Activated CD4-positive, alpha-beta memory T cell treated with anti-CD3 and anti-CD28 coated beads for 36 hours (primary cell): ENCODE data around the gene CIAO2A. TPM values are rescaled to one million over a fixed set of nuclear protein-coding genes. Genes with fewer than 3 reads are reported as not detected.
"Not testable (repeated sequence)": the region's sequence is repeated elsewhere in the genome, so short reads cannot be mapped to it uniquely, and the experiment has no call there.

ENCODE experiments used
- CTCF ChIA-PET: fragments of 350-600 bp; sonication (Branson Sonifier 250); formaldehyde crosslinking; loops from one replicate; lab custom pipeline; 2021; ENCODE audit warnings: antibody characterized with exemption, inconsistent platforms; lab: Charles Lee
- POLR2A ChIA-PET: fragments of 350-600 bp; sonication (Branson Sonifier 250); formaldehyde crosslinking; loops from one replicate; lab custom pipeline; 2021; ENCODE audit warnings: antibody characterized with exemption; lab: Charles Lee
- DNase-seq: peaks from one replicate; pipeline ENCODE4 v3.0.0-alpha.2; 2020
- H3K27ac Mint-ChIP-seq: one replicate; pipeline ENCODE4 v1.8.0; 2021; ENCODE audit warnings: mixed read lengths
- H3K27me3 Mint-ChIP-seq: one replicate; pipeline ENCODE4 v1.8.0; 2021; ENCODE audit warnings: mixed read lengths
- H3K36me3 Mint-ChIP-seq: one replicate; pipeline ENCODE4 v1.8.0; 2021; ENCODE audit warnings: mixed read lengths
- H3K4me1 Mint-ChIP-seq: one replicate; pipeline ENCODE4 v1.8.0; 2021; ENCODE audit warnings: low read depth, mixed read lengths
- H3K4me3 Mint-ChIP-seq: one replicate; pipeline ENCODE4 v1.8.0; 2021; ENCODE audit warnings: mild to moderate bottlenecking, mixed read lengths
- H3K9me3 Mint-ChIP-seq: one replicate; pipeline ENCODE4 v1.8.0; 2021; ENCODE audit warnings: mixed read lengths
- intact Hi-C: fragments of 100-400 bp; cut with micrococcal nuclease; formaldehyde crosslinking; loops from one replicate; pipeline ENCODE4 v1.15.1; 2023
- total RNA-seq, 2 experiments: library from RNA; stranded (reverse); gene quantifications; one replicate each; pipeline ENCODE4 v1.2.3, GENCODE V29; 2021

CIAO2A gene
- total RNA-seq, 2 experiments from 2014 or later, result 95.4 to 97.4 TPM

GRCh38 chr15:64092864-64093626 is 593 bp downstream of the CIAO2A start:
- Mint-ChIP-seq H3K27ac (peak overlapping the region; percentile 97), H3K9me3 (no peaks in the 10 kb centered on the region), H3K36me3 (peaks cover 10% of the 10 kb centered on the region), H3K4me3 (peak overlapping the region; percentile 99), H3K27me3 (no peaks in the 10 kb centered on the region), H3K4me1 (peaks cover 57% of the 10 kb centered on the region)
- ChIA-PET POLR2A (interaction anchor here (0.8 to 2.7 kb wide), 9 partner anchors 18 to 589 kb away, joined by 3 to 8 read pairs (median 4); partner anchors contain the start of genes HERC1 and PPIB), CTCF (interaction anchor here (0.7 to 1.8 kb wide), 7 partner anchors 17 to 341 kb away, joined by 3 to 15 read pairs (median 4); no protein-coding TSS in a partner anchor)
- intact Hi-C loops, result loop anchor here (1.0 to 10.0 kb wide), 8 partner anchors 18 to 908 kb away; partner anchors contain the start of genes HERC1, PCLAF, RAB8B and TRIP4
- DNase-seq, result peak; percentile 71

DNA sequence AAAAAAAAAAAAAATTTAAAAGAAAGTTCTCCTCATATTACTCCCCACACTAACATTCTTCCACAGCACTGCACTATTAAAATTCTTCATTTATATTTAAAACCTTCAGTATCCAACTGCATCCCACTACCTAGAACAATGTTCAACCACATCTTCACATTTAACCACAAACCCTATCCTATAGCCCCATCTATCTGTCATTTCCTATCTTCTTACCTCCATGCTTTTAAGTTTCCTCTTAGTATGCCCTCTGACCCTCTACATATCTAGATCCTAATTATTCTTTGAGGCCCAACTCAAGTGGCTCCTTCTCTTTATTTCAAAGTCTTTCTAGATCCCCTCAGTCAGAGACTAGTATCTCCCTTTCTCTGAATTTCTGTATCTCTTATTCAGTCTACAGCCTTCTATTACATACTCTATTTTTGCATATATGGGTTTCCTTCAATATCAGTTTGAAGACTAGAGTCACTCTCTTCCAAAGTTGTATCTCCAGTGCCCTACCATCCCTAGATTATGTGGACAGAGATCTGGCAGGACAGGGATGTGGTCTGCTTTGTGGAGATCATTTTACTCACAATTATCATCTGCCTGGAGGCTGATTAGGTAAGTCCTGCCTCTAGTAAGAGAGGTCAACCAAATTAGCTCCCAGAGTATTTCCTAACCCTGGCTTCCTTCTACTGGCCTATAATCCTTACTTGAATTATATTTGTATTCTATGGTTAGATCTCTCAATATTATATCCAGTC is 1.4 kb downstream of the CIAO2A start:
- CTCF ChIA-PET, result interaction anchor here (0.6 to 1.8 kb wide), 6 partner anchors 16 to 340 kb away, joined by 3 to 15 read pairs (median 4); no protein-coding TSS in a partner anchor
- Mint-ChIP-seq H3K9me3 (no peaks in the 10 kb centered on the region), H3K36me3 (peaks cover 18% of the 10 kb centered on the region), H3K27ac (peak overlapping the region; percentile 97), H3K4me1 (peaks cover 49% of the 10 kb centered on the region), H3K4me3 (peak overlapping the region; percentile 99), H3K27me3 (no peaks in the 10 kb centered on the region)
- no peak for DNase-seq
- POLR2A ChIA-PET, result interaction anchor here (1.4 to 2.7 kb wide), 2 partner anchors 82 to 259 kb away, joined by 6 to 8 read pairs; partner anchors contain the start of gene HERC1
- intact Hi-C loops, result loop anchor here (2.0 to 10.0 kb wide), 6 partner anchors 19 to 907 kb away; partner anchors contain the start of genes PCLAF, RAB8B and TRIP4

- Mint-ChIP-seq H3K9me3 (no peaks in the 10 kb centered on the region), H3K27me3 (no peaks in the 10 kb centered on the region), H3K27ac (no peak overlapping the region), H3K4me1 (peaks cover 37% of the 10 kb centered on the region), H3K36me3 (peaks cover 19% of the 10 kb centered on the region), H3K4me3 (no peak overlapping the region)
- ChIA-PET CTCF (interaction anchor here (1.1 to 1.5 kb wide), 3 partner anchors 36 to 337 kb away, joined by 3 read pairs; no protein-coding TSS in a partner anchor), POLR2A (no interaction called here)
- intact Hi-C loops, result loop anchor here (10.0 kb wide), 5 partner anchors 154 to 906 kb away; partner anchors contain the start of genes PCLAF, RAB8B and TRIP4
- DNase-seq, result no peak
Measured at GRCh38 chr15:64090527-64090926, 3.1 kb downstream of the CIAO2A start.

DNA sequence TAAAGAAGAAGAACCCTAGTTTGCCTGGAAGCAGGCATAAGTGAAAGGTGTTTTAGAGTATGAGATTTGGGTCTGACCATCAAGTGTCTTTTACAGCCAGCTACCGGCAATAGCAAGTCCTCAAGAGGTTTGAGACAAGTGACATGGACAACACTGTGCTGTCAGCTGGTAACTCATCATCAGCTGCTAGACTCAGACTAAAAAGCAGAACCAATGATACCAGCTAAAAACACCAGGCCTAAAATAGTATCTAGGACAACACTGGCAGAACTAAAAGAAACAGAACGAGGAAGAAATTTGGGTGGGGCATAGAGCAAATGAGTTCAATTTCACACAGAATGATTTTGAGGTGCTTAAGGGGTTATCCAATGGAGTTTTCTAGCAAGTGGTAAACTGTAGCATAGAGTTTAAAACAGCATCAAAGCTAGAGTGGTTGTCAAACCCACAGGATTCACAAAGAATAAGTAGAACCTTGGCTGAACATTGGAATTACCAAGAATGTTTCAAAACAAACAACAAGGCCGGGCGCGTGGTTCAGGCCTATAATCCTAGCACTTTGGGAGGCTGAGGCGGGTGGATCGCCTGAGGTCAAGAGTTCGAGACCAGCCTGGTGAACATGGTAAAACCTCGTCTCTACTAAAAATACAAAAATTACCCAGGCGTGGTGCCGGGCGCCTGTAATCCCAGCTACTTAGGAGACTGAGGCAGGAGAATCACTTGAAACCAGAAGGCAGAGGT is 3.9 kb downstream of the CIAO2A start:
- Mint-ChIP-seq H3K4me3 (no peak overlapping the region), H3K27me3 (no peaks in the 10 kb centered on the region), H3K27ac (no peak overlapping the region), H3K4me1 (peaks cover 29% of the 10 kb centered on the region), H3K9me3 (no peaks in the 10 kb centered on the region), H3K36me3 (peaks cover 19% of the 10 kb centered on the region)
- intact Hi-C loops, result loop anchor here (10.0 kb wide), 5 partner anchors 155 to 905 kb away; partner anchors contain the start of genes PCLAF, RAB8B and TRIP4
- ChIA-PET POLR2A (no interaction called here), CTCF (interaction anchor here (0.6 to 1.7 kb wide), 3 partner anchors 20 to 371 kb away, joined by 3 to 4 read pairs (median 3); no protein-coding TSS in a partner anchor)
- DNase-seq, result no peak

DNA sequence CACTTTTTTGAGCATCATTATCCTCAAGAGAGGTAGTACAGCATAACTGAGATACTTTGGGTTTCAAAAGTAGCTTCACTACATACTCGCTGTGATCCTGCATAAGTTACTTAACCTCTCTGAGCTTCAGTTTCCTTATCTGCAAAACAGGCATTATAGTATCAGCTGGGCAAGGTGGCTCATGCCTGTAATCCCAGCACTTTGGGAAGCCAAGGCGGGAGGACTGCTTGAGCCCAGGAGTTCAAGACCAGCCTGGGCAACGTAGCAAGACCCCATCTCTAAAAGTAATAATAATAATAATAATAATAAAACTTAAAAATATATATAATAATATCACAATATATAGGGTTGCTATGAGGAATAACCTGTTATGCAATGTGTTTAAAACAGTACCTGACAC is 10.9 kb downstream of the CIAO2A start:
- Mint-ChIP-seq H3K27ac (no peak overlapping the region), H3K9me3 (no peaks in the 10 kb centered on the region), H3K36me3 (peaks cover 20% of the 10 kb centered on the region), H3K27me3 (no peaks in the 10 kb centered on the region), H3K4me1 (no peaks in the 10 kb centered on the region), H3K4me3 (no peak overlapping the region)
- DNase-seq, result no peak
- ChIA-PET CTCF (interaction anchor here (0.7 to 1.2 kb wide), 2 partner anchors 137 to 256 kb away, joined by 4 read pairs; no protein-coding TSS in a partner anchor), POLR2A (no interaction called here)
- intact Hi-C loops, result no loop called here

DNA sequence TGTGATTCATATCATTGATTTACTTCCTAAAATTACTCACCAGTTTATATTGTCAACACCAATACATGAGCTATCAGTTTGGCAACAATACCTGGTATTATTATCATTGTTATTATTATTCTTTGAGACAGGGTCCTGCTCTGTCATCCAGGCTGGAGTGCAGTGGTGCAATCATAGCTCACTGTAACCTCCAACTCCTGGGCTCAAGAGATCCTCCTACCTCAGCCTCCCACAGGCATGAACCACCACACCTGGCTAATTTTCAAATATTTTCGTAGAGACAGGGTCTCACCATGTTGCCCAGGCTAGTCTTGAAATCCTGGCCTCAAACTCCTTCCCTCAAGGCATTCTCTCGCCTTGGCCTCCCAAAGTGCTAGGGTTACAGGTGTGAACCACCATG is 20.1 kb downstream of the CIAO2A start:
- H3K4me1 Mint-ChIP-seq, H3K27ac Mint-ChIP-seq, POLR2A ChIA-PET, DNase-seq, H3K4me3 Mint-ChIP-seq, H3K9me3 Mint-ChIP-seq, H3K36me3 Mint-ChIP-seq, intact Hi-C loops, H3K27me3 Mint-ChIP-seq: not testable (repeated sequence)
- CTCF ChIA-PET, result interaction anchor here (0.6 to 1.8 kb wide), 3 partner anchors 255 to 439 kb away, joined by 3 to 6 read pairs (median 4); no protein-coding TSS in a partner anchor

DNA sequence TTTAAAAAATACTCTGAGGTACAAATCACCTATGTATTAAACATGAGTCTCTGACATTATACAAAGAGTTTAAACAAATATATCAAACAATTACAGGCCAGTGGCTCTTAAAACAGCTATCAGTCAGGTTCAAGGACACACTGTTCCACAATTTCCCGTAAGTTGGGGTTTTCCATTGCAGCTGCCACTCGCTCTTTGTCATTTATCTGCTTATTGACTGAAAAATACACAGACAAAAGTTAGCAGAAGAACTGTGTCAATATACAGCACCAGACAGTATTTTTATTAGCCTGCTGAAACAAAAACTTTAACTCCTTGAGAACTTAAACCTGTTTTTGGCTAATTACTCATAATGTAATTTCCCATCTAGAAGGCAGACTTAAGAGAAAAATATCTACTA is 20.8 kb downstream of the CIAO2A start:
- CTCF ChIA-PET, result interaction anchor here (0.6 to 2.4 kb wide), 4 partner anchors 321 to 463 kb away, joined by 4 to 7 read pairs (median 6); no protein-coding TSS in a partner anchor
- intact Hi-C loops, result no loop called here
- no peak overlapping the region for H3K4me3 Mint-ChIP-seq
- POLR2A ChIA-PET, result no interaction called here
- H3K36me3 Mint-ChIP-seq, result peaks cover 6% of the 10 kb centered on the region
- peaks cover 4% of the 10 kb centered on the region for H3K4me1 Mint-ChIP-seq
- DNase-seq, result no peak
- no peaks in the 10 kb centered on the region for H3K27me3 Mint-ChIP-seq
- no peak overlapping the region for H3K27ac Mint-ChIP-seq
- H3K9me3 Mint-ChIP-seq, result no peaks in the 10 kb centered on the region

- Mint-ChIP-seq H3K4me1 (peaks cover 8% of the 10 kb centered on the region), H3K27ac (no peak overlapping the region), H3K36me3 (peaks cover 6% of the 10 kb centered on the region), H3K9me3 (no peaks in the 10 kb centered on the region), H3K4me3 (no peak overlapping the region), H3K27me3 (no peaks in the 10 kb centered on the region)
- ChIA-PET CTCF (interaction anchor here (0.9 to 2.4 kb wide), 6 partner anchors 26 to 462 kb away, joined by 3 to 7 read pairs (median 4); partner anchors contain the start of gene DAPK2), POLR2A (interaction anchor here (1.0 kb wide), 1 partner anchor 14 kb away, joined by 5 read pairs; no protein-coding TSS in a partner anchor)
- intact Hi-C loops, result no loop called here
- no peak for DNase-seq
Measured at GRCh38 chr15:64071931-64072765, 21.5 kb downstream of the CIAO2A start.

GRCh38 chr15:64070965-64071851 is 22.4 kb downstream of the CIAO2A start:
- peaks cover 6% of the 10 kb centered on the region for H3K36me3 Mint-ChIP-seq
- no peak overlapping the region for H3K4me3 Mint-ChIP-seq
- no peak for DNase-seq
- no peak overlapping the region for H3K27ac Mint-ChIP-seq
- no peaks in the 10 kb centered on the region for H3K27me3 Mint-ChIP-seq
- peaks cover 6% of the 10 kb centered on the region for H3K4me1 Mint-ChIP-seq
- no peaks in the 10 kb centered on the region for H3K9me3 Mint-ChIP-seq
- intact Hi-C loops, result no loop called here
- POLR2A ChIA-PET, result interaction anchor here (1.0 kb wide), 1 partner anchor 15 kb away, joined by 5 read pairs; no protein-coding TSS in a partner anchor
- CTCF ChIA-PET, result interaction anchor here (0.9 to 9.2 kb wide), 9 partner anchors 25 to 461 kb away, joined by 3 to 161 read pairs (median 5); partner anchors contain the start of gene DAPK2
